Stimulated activated CD8-positive, alpha-beta memory T cell treated with anti-CD3 and anti-CD28 coated beads, Interleukin-12 subunit alpha, Interleukin-12 subunit beta, amount 100 ng/mL, for 4 hours (primary cell): Measurements from ENCODE around the gene UNC5B.
"Not testable (repeated sequence)": the region's sequence is repeated elsewhere in the genome, so short reads cannot be mapped to it uniquely, and the experiment has no call there.

ENCODE experiments used
- DNase-seq: peaks from one replicate; pipeline ENCODE4 v3.0.0-alpha.2; 2020; ENCODE audit warnings: low read depth

Gene UNC5B

DNA sequence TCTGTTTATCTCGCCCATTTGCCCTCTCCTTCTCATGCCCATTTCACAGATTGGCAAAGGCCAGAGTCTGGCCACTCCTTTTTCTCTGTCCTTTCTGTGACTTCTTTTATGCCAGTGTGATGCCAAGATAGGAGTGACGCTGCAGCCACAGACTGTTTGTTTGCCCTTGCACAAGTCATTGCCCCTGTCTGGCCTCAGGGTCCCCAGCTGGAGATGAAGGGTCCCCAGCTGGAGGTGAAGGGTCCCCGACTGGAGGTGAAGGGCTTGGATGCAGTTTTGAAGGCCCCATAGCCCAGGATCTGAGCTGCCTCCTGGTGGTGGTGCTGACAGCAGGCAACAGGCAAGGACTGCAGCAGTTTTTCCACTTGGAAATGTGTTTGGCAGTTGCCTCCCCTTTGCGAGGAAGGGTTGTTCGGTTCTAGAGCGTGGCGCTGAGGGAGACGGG lies 55.9 kb downstream of the UNC5B start:
- DNase-seq = no peak

DNA sequence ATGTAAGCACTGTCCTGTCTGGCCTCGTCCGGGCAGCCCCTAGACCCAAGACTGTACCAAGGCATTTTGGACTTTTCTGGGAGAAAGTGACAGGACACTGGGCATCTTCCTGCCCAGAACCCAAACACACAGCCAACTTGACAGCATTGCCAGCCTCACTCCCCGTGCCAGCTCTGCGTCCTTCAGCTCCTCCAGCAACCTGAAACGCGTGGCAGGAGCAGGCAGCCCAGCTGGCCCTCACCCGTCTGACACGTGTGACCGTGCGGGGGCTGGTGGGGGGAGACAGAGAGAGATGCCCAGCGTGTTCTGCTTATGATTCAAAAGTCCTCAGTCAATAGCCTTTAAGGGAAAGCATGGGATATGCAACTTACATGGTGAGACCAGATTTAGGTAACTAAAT lies 56.4 kb downstream of the UNC5B start:
- no peak for DNase-seq

DNA sequence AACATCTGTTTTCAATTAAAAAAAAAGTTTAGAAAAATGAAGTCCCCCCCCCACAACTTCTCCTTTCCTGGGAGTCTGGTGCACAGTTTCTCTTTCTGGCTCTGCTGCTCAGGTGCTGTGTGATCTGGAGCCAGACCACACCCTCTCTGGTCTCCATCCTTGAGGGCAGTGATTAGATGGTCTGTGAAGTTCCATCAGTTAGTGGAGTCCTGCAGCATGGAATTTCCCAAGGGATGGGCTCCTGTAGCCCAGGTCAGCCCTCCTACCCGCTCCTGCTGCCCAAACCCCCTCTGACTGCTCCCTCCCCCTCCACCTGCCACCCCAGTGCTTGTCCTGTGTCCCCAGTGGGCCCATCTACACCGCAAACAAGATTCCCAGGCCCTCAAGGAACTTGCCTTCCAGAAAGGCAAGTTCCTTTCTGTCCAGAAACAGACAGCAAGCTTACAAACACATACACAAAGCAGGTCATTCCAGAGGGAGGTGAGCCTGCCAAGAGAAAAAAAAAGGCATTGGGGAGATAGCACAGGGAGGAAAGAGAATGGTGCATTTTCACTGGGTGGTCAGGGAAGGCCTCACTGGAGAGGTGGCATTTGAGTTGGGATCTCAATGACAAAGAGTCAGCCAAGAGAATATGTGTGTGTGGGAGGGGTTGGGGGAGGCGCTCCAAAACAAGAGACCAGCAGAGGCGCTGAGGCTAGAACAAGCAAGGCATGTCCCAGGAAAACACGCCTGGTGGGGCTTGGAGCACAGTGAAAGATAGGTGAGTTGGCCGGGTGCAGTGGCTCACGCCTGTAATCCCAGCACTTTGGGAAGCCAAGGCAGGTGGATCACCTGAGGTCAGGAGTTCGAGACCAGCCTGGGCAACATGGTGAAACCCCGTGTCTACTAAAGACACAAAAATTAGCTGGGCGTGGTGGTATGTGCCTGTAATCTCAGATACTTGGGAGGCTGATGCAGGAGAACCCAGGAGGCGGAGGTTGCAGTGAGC lies 57.2 kb downstream of the UNC5B start:
- DNase-seq = no peak

DNA sequence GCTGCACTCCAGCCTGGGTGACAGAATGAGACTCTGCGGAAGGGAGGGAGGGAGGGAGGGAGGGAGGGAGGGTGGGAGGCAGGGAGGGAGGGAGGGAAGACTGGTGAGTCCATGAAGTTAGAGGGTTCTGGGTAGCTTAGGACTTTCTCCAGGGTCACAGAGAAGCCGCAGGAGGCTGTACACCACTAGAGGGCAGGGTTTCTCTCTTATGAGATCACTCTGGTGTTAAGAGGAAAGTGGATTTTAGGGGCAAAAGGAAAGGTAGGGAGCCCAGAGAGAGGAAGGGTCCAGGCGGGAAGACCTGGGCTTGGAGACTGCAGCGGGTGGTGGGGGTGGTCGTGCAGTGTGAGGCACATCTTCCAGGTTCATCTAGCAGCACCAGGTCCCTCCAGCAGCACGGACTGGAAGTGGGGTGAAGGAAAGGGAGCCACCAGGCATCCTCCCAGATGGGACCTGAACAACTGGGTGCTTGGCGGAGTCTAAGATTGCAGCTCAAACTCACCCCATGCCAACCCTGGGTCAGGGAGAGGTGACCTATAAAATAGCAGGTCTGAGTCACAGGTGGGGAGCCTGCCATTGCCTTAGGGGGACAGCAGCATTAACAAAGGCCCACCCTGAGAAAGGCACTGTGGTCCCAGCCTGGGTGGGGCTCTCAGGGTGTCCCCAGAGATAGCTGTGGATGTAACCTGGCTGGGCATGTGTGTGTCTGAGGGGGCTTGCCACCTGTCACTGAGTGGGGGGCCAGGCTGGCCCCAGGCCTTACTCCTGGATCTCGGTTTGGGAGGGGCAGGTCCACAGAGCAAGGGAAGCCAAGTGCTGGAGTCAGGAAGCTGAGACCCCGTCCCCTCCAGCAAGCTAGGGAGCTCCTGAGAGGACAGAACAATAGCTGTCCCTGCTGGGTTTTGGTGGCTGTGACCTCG lies 58.2 kb downstream of the UNC5B start:
- DNase-seq = no peak

DNA sequence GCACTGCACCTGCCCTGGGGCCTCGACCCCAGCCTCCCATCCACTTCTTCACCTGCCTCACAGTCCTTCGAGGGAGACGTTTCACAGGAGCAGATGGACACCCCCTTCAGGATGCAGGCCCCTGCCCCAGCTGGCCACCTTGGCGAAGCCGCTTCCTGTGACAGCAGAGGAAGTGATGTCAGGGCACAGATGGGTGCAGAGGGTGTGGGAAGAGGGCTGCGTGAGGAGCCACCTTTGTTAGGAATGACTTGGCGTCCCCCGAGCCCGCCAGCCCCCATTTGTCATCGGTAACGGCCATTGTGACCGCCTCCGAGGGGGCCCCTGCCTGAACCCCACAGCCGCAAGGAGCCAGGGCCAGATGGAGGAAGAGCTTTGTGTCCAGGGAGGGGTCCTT lies 59.3 kb downstream of the UNC5B start:
- DNase-seq = no peak

DNA sequence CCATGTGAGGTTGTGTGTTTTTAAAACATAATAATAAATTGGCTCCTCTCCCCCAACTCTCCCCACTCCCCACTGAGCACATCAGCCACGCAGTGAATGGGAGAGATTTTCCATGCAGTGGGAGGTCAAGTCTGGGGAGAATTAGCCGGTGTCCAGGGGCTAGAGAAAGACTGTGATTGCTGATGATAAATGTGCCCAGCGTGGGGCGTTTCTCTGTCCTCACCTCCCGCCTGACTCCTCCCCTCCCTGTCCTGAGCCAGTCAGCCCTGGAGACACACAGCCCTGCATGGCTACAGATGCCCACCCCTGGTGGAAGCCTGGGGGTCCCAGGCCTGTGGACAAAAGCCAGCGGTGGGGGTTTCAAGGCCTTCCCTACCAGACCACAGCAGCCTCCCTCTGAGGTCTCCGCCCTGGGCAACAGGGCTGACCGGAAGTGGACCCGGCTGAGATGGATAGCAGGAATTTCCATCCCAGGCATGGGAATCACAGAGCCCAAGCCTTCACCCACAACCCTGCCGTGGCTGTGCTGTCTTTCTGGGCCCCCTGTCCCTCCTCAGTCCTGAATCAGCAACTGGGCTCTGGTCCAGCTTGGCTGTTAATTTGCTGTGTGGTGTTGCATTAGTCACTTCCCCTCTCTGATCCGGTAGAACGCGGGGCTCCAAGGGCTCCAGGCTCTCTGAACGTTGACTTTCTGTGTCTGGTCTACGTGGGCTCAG lies 59.8 kb downstream of the UNC5B start:
- DNase-seq = no peak

DNA sequence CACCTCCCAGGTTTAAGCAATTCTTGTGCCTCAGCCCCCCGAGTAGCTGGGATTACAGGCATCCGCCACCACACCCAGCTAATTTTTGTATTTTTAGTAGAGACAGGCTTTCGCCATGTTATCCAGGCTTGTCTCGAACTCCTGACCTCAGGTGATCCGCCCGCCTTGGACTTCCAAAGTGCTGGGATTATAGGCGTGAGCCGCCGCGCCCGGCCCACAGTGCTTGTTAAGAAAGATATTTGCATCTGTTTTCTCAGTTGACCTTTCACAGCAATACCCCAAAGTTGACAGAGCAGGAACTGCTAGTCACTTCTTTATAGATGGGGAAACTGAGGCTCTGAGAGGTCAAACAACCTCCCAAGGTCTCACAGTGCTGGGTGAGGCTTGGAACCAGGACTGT lies 60.6 kb downstream of the UNC5B start:
- DNase-seq = not testable (repeated sequence)

DNA sequence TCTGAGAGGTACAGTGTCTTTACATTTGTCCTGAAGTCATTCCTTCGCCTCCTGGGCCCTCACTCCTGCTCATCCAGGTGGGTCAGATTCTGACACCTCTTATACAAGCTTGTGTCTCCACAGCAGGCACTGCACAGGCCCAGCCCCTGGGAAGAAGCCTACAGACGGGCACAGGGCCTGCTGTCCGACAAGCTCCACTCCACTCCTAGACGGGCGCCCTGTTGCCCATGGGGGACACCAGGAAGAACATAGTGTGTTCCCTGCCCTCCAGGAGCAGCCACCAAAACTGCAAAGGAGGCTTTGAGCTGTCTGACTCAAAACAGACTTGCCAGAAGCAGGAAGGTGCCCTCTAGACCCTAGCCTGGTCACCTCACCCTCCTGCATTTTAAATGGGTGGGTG lies 61.1 kb downstream of the UNC5B start:
- DNase-seq = no peak

DNA sequence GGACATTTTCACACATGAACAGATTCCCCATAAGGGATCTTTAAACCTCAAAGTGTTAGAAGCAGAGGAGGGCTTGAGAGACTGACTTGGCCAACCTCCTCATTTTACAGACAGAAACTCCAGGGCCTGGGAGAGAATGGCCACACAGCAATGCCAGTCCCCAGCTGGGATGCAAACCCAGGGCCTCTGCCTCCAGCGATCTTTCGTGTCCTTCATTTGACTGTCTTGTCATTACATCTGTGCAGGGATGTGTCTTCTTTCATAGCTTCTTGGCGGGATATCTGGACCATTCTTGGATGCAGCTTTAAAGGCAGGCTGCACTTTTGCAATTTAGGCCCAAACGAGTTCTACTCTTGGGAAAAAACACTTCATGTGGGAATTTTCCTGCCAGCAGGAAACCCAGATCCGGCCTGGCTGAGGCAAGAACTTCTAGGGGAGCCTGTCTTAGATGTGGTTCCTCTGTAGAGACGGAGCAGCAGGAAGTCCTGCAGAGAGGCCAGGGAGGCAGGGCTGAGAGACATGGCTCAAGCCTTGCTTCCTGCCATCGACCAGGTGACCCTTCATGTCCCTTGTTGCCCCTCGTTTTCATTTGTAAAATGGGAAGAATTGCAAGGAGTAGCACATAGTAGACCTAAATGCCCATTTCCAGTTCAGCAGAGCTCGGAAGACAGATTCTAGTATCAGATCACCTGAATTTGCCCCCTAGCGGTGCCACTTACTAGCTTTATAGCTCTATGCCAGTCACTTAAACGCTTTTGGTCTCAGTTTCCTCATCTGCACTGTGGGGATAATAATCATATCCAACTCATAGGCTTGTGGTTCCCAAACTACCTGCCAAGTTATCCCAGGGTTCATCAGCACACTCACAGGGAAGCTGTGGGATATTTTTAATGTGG lies 62.8 kb downstream of the UNC5B start:
- no peak for DNase-seq

DNA sequence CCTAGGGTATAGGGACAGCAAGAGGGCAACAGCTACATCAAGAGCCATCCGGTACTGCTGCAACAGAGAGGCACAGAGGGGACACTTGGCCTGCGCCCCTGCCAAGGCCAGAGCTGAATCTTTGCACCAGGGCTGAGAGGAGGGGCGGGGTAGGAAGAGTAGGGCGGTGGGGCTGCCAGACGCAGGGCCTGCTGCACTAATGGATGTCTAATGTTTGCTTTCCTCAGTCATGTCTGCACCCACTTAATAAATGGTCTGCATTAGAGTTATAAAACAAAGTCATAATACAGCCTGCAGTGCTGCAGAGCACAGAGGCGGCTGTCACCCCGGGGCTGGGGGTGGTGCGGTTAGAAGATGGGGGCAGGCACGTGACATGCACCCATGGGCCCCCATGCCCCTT lies 64.5 kb downstream of the UNC5B start:
- no peak for DNase-seq

DNA sequence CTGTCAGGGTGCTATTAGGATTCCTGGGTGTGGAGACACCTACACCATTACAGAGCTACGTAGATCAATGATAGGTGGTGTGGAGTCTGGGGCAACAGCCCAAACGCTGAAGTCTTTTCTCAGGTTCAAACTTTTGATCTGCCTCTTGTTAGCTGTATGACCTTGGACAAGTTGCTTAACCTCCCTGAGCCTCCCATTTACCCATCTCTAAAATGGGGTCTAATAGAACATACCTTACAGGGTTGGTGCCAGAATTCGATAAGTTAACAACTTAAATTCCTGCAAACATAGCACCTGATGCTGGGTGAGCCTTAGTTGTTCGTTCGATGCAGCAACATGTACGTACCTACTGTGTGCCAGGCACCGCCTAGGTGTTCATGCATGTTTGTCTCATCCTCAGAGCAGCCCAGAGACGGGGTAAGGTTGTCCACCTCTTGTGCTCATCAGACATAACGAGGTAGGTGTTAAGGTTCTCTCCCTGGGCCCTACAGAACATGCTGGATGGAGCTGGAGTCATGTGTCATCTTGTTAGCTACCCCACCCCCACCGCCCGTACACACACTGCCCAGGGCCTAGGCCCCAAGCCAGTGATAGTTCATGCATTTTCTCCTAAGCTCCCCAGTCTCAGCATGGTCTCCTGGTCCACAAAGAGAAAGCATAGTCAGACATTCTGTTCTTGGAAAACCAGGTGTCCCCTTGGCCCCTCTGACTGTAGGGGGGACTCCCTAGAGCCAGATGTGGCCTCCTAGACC lies 65.7 kb downstream of the UNC5B start:
- no peak for DNase-seq

DNA sequence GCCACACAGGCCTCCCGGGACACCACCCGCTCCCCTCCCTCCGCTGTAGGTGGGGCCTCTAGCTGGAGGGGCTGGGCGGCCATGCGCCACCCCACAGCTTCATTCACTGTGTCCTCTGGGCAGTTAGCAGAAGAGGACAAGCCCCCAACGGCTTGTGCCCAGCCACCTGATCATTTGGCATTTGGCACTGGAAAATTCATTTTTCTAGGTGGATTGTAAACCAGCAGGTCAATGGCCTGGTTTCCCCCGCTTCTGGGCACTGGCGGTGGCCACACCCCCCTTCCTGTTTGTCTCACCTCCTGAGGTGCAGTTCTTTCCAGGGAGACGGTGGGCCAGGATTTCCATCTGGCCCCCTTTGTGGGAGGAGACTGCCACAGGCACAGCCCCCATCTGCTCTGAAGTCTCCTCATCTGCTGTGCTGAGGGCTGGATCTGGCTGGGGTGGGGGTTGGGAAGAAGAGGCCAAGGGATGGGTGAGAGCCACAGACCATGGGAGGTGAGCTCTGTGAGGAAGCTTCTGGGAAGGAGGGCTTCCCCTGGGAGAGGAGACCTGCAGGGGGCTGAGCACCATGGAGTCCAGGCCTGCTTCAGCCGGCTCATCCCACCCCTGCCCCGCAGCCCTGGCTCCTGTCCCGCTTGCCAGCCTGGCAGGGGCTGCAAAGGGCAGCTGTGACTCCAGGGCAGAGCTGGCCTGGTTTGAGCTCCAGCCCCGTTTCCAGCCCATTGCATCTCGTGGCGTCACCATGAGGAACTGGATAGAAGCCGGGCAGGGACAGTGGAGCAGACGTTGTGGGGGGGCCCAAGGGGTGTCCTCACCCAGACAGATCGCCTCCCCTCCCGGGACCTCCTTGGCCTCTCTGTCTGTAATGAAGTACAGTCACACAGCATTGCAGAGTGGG lies 66.6 kb downstream of the UNC5B start:
- DNase-seq = no peak

DNA sequence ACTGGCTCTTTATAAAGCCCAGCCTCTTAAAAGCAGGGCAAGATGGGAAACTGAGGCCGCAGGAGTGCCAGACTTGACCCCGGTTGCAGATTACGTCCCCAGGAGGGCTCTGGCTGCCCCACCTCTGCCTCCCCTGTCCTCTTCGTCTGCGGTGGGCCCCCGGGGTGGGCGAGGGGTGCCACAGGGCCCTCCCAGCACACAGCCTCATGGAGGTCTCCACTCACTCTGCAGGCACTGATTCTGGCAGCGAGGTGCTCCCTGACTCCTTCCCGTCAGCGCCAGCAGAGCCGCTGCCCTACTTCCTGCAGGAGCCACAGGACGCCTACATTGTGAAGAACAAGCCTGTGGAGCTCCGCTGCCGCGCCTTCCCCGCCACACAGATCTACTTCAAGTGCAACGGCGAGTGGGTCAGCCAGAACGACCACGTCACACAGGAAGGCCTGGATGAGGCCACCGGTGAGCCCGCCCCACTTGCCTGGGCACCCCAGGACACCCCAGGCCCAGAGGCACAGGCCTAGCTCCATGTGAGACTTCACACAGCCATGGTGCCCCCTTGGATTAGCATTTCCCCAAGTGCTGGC lies 67.3 kb downstream of the UNC5B start:
- DNase-seq = no peak

DNA sequence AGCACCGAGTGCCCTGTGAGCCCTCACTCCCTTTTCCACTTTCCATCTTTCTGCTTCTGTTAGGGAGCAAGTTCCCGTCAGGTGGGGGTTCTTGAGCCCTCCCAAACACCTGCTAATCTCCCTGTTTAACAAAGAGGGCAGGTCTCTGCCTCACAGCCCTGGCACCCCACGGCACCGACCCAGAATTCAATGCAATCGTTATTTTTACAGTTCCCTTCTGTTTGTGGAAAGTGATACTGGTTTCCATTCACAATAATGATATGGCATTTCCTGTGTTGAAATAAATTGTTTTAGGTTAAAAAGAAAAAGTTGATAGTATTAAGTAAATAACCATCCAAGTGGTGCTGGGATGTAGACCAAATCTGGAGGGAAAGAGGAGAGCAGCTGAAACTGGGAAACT lies 67.8 kb downstream of the UNC5B start:
- no peak for DNase-seq

DNA sequence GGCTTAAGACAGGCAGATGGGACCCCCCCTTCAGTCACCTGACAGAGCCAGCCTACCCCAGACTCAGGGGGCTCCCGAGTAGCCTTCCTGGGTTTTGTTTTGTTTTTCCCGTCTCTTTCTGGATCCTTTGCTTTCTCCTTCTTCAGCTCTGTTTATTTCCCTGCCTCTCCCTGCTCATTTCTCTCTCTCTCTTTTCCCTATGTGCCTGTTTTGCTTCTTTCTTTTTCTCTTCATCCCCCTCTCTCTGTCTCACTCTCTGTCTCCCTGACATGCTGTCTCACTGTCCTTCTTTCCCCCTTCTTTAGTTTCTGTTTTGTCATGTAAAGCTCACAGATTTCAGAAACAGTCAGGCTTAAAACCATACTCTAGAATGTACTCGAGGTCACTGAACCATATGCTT lies 68.5 kb downstream of the UNC5B start:
- no peak for DNase-seq

DNA sequence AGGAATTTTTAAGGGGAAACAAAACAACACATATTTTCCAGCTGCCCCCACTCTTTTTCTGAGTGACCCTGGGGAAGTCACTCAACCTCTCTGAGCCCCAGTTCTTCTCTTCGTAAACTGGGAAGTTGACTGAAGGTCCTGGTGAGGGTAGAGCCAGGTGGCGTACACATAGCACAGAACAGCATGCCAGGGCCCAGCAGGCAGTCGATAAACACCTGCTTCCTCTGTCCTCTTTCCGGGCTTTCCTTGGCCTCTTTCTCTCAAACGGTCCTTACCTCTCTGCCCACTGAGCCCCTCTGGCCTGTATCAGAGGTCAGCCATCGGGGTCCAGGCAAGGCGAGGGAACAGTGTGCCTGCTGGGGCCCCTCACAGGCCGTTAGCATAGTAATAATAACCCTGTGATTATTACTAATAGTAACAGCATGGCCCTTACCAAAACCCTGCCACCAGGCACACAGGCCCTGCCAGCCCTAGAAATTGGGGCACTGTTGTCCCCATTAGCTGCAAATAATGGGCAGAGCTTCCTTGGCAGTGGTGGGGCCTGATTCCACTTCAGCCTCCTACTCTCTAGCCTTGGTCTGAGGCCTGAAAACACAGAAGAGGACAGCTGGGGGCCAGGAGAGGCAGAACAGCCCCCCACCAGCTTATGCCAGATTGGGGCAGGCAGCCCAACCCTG lies 69.4 kb downstream of the UNC5B start:
- DNase-seq = no peak

DNA sequence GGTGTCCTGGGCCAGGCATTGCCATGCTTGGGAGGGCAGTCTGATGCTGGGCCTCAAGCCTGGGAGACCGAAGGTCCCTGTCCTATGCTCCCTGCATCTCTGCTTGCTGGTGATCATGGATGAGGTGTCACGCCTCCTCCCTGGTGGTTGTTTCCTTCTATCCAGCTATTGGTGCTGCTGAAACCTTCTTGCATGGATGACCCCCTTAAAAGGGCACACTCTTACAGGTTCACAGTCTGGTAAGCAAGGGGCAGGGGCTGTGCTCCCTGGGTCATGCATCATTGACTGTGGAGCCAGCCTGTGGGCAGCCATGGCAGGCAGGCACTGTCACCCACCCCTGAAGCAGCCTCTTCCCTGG lies 69.9 kb downstream of the UNC5B start:
- DNase-seq = no peak

DNA sequence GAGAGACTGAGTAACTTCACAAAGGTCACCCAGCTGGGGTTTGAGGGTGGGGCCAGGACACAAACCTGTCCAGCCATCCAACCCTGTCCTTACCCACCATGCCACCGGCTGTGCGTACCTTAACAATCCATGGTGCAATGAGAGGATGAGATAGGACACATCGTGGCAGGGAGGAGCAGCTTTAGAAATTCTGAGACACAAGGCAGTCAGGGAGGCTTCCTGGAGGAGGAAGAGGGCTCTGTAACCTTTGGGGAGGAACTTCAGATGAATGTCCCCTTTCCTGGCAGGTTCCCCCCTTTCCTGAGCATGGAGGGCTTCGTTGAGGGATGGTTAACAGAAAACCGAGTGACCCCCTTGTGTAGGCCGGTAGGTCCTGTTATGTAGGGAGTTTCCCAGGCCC lies 71.0 kb downstream of the UNC5B start:
- DNase-seq = no peak

DNA sequence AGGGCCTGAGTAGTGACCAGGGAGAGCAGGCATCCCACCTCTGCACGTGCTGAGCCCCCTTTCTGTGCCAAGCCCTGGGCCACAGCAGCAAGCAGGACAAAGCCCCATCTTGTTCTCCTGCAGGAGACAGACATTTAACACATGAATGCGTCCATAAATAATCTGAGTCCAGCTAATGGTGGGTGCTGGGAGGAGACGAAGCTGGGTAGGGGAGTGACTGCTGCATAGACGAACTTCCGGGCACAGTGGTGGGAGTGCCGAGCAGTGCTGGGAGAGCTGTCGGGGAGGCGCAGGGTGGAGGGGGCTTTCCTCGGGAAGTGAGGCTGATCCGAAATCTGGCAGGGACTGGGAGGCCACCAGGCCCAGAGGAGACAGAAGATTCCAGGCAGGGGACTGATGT lies 71.5 kb downstream of the UNC5B start:
- DNase-seq = no peak
